SK-N-SH treated with all-trans-retinoic acid at 6 μM for 48 hours (cell line): ENCODE measurements around the gene TRIP4.
A peak's percentile ranks its signal among the peaks of the same experiment; 100 is the strongest.

ENCODE experiments used
- ATAC-seq: fragments of 200-7000 bp; cut with Tn5 transposase; 3 replicates; pipeline ENCODE4 v1.9.1; 2020; ENCODE audit warnings: mild to moderate bottlenecking, moderate library complexity
- ARNTL ChIP-seq: fragments of 450-650 bp; formaldehyde crosslinking; IDR thresholded peaks from 2 replicates; pipeline ENCODE4 v1.5.0; 2020; ENCODE audit warnings: low read depth, mild to moderate bottlenecking, moderate library complexity, borderline replicate concordance
- BACH2 ChIP-seq: fragments of 250-450 bp; sonication (Bioruptor Pico); IDR thresholded peaks from 2 replicates; pipeline ENCODE4 v1.9.0; 2021; ENCODE audit warnings: mild to moderate bottlenecking, borderline replicate concordance
- CREB5 ChIP-seq: fragments of 250-450 bp; sonication (Bioruptor Pico); IDR thresholded peaks from 2 replicates; pipeline ENCODE4 v1.5.1; 2020; ENCODE audit warnings: low read depth, mild to moderate bottlenecking, moderate library complexity
- ESRRG ChIP-seq: fragments of 250-450 bp; sonication (Bioruptor Pico); IDR thresholded peaks from 2 replicates; pipeline ENCODE4 v1.6.1; 2021; ENCODE audit warnings: mild to moderate bottlenecking
- ISL1 ChIP-seq: fragments of 250-450 bp; sonication (Bioruptor Pico); IDR thresholded peaks from 2 replicates; pipeline ENCODE4 v2.1.2; 2022; ENCODE audit warnings: mild to moderate bottlenecking, moderate library complexity
- OSR1 ChIP-seq: fragments of 250-450 bp; sonication (Bioruptor Pico); IDR thresholded peaks from 2 replicates; pipeline ENCODE4 v1.8.0; 2022; ENCODE audit warnings: moderate library complexity, mild to moderate bottlenecking, inconsistent platforms
- PATZ1 ChIP-seq: fragments of 250-450 bp; sonication (Bioruptor Pico); IDR thresholded peaks from 2 replicates; pipeline ENCODE4 v1.8.0; 2020; ENCODE audit warnings: mild to moderate bottlenecking, moderate library complexity, borderline replicate concordance
- POU6F1 ChIP-seq: fragments of 250-450 bp; sonication (Bioruptor Pico); IDR thresholded peaks from 2 replicates; pipeline ENCODE4 v1.8.0; 2021; ENCODE audit warnings: low read depth, mild to moderate bottlenecking, moderate library complexity, borderline replicate concordance
- PPARA ChIP-seq: fragments of 250-450 bp; sonication (Bioruptor Pico); IDR thresholded peaks from 2 replicates; pipeline ENCODE4 v1.5.0; 2020; ENCODE audit warnings: mild to moderate bottlenecking, borderline replicate concordance
- RARB ChIP-seq: fragments of 250-450 bp; sonication (Bioruptor Pico); IDR thresholded peaks from 2 replicates; pipeline ENCODE4 v1.8.0; 2021; ENCODE audit warnings: mild to moderate bottlenecking, moderate library complexity
- SNAI2 ChIP-seq: fragments of 250-450 bp; sonication (Bioruptor Pico); IDR thresholded peaks from 2 replicates; pipeline ENCODE4 v1.5.0; 2020; ENCODE audit warnings: mild to moderate bottlenecking, moderate library complexity
- TCF4 ChIP-seq: fragments of 250-450 bp; sonication (Bioruptor Pico); IDR thresholded peaks from 2 replicates; pipeline ENCODE4 v1.8.0; 2021; ENCODE audit warnings: mild to moderate bottlenecking, moderate library complexity, borderline replicate concordance
- TOX ChIP-seq: fragments of 250-450 bp; sonication (Bioruptor Pico); IDR thresholded peaks from 2 replicates; pipeline ENCODE4 v1.8.0; 2021; ENCODE audit warnings: mild to moderate bottlenecking, moderate library complexity, borderline replicate concordance
- TSHZ2 ChIP-seq: fragments of 250-450 bp; sonication (Bioruptor Pico); IDR thresholded peaks from 2 replicates; pipeline ENCODE4 v1.5.0; 2020; ENCODE audit warnings: mild to moderate bottlenecking, moderate library complexity
- ZC3H10 ChIP-seq: fragments of 250-450 bp; sonication (Bioruptor Pico); IDR thresholded peaks from 2 replicates; pipeline ENCODE4 v1.5.1; 2021; ENCODE audit warnings: mild to moderate bottlenecking, moderate library complexity
- ZFP3 ChIP-seq: fragments of 250-450 bp; sonication (Bioruptor Pico); IDR thresholded peaks from 2 replicates; pipeline ENCODE4 v1.5.0; 2020; ENCODE audit warnings: mild to moderate bottlenecking, moderate library complexity
- ZFP30 ChIP-seq: fragments of 450-650 bp; formaldehyde crosslinking; IDR thresholded peaks from 2 replicates; pipeline ENCODE4 v1.5.0; 2022; ENCODE audit warnings: mild to moderate bottlenecking, moderate library complexity
- ZNF565 ChIP-seq: fragments of 450-650 bp; formaldehyde crosslinking; conservative IDR thresholded peaks from 2 replicates; pipeline ENCODE4 v1.5.0; 2020; ENCODE audit warnings: low read depth, mild to moderate bottlenecking, moderate library complexity
- ZNF70 ChIP-seq: fragments of 450-650 bp; formaldehyde crosslinking; IDR thresholded peaks from 2 replicates; pipeline ENCODE4 v1.5.0; 2020; ENCODE audit warnings: mild to moderate bottlenecking, moderate library complexity
- ZNF8 ChIP-seq: fragments of 450-650 bp; formaldehyde crosslinking; IDR thresholded peaks from 2 replicates; pipeline ENCODE4 v1.5.0; 2020; ENCODE audit warnings: mild to moderate bottlenecking, moderate library complexity

Gene TRIP4

GRCh38 chr15:64443747-64444621 lies 56.3 kb downstream of the TRIP4 start:
- TF ChIP-seq PPARA (no peak), BACH2 (CRISPR knock-in tag) (no peak), TCF4 (no peak), ZNF565 (CRISPR knock-in tag) (no peak), ISL1 (CRISPR knock-in tag) (peak; percentile 24; the same call in 1 of the 2 replicates)
- TF ChIP-seq, all 23 proteins: peak for 1
- peak; percentile 94 for ATAC-seq

GRCh38 chr15:64444836-64445235 lies 57.2 kb downstream of the TRIP4 start:
- ATAC-seq = no peak

GRCh38 chr15:64447536-64448315 lies 60.1 kb downstream of the TRIP4 start:
- no peak for ATAC-seq
- TF ChIP-seq ARNTL (CRISPR knock-in tag) (no peak), BACH2 (CRISPR knock-in tag) (no peak), ZC3H10 (CRISPR knock-in tag) (no peak), PATZ1 (no peak), ESRRG (no peak), TSHZ2 (CRISPR knock-in tag) (no peak), ZFP3 (CRISPR knock-in tag) (no peak), SNAI2 (CRISPR knock-in tag) (no peak), OSR1 (CRISPR knock-in tag) (no peak), POU6F1 (CRISPR knock-in tag) (no peak), ZFP30 (CRISPR knock-in tag) (no peak), TOX (CRISPR knock-in tag) (no peak), TCF4 (no peak), ISL1 (CRISPR knock-in tag) (no peak)

More at GRCh38 chr15:64444836-64445235, 57.2 kb downstream of the TRIP4 start:
- TF ChIP-seq ZNF70 (CRISPR knock-in tag) = no peak
- no peak for TF ChIP-seq RARB (CRISPR knock-in tag)
- no peak for TF ChIP-seq ZNF565 (CRISPR knock-in tag)
- no peak for TF ChIP-seq ZNF8 (CRISPR knock-in tag)
- no peak for TF ChIP-seq BACH2 (CRISPR knock-in tag)

GRCh38 chr15:64452988-64453688 lies 65.5 kb downstream of the TRIP4 start:
- TF ChIP-seq ZFP3 (CRISPR knock-in tag) = peak; percentile 95
- no peak for TF ChIP-seq CREB5 (CRISPR knock-in tag)
- ATAC-seq = 0 out of 3 replicates have a peak, but pooled peaks have one; percentile 30
